GM12891 (cell line): Measurements from ENCODE around the gene NCKAP5.

Experiments
- PAX5 ChIP-seq: IDR thresholded peaks from 2 replicates; pipeline ENCODE4 v1.6.1; 2011; ENCODE audit warnings: low read length, moderate library complexity, mild to moderate bottlenecking; ENCODE audit not compliant: insufficient read depth, severe bottlenecking
- POLR2A ChIP-seq: IDR thresholded peaks from 2 replicates; pipeline ENCODE4 v1.6.1; 2011; ENCODE audit warnings: low read depth, low read length, control low read depth
- POLR2AphosphoS5 ChIP-seq: IDR thresholded peaks from 2 replicates; pipeline ENCODE4 v1.6.1; 2011; ENCODE audit warnings: low read depth, low read length, control low read depth
- POU2F2 ChIP-seq: IDR thresholded peaks from 2 replicates; pipeline ENCODE4 v1.6.1; 2011; ENCODE audit warnings: low read depth, mild to moderate bottlenecking, control low read depth, low read length, moderate library complexity
- SPI1 ChIP-seq: IDR thresholded peaks from 2 replicates; pipeline ENCODE4 v1.6.1; 2011; ENCODE audit warnings: low read depth, low read length, control low read depth
- TAF1 ChIP-seq: IDR thresholded peaks from 2 replicates; pipeline ENCODE4 v1.6.1; 2011; ENCODE audit warnings: low read depth, low read length, control low read depth

DNA sequence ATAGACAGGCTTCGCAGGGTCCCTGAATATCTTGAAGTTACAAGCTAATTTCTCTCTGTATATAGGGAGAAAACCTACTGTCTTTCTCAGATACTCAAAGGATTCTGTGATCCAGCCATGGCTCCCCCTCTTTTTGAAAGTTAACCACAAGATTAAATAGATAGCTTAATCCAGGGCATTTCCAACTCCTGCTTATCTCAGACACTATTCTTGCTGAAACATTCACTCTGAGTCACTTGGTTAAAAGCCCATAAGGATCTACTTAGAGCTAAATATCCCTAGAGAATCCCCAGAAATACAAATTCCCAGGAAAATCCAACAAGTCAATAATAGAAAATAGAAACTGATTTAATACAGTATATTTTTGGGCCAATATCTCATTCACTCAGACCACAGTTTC, 719.1 kb downstream of the NCKAP5 start:
- no peak for TF ChIP-seq POLR2A
- TF ChIP-seq TAF1 = no peak
- no peak for TF ChIP-seq POLR2AphosphoS5
- TF ChIP-seq PAX5 = no peak
- no peak for TF ChIP-seq POU2F2
- no peak for TF ChIP-seq SPI1
